ENCODE data around the gene TGFBRAP1.
"Not testable (repeated sequence)": the region's sequence is repeated elsewhere in the genome, so short reads cannot be mapped to it uniquely, and the experiment has no call there.

Gene TGFBRAP1

DNA sequence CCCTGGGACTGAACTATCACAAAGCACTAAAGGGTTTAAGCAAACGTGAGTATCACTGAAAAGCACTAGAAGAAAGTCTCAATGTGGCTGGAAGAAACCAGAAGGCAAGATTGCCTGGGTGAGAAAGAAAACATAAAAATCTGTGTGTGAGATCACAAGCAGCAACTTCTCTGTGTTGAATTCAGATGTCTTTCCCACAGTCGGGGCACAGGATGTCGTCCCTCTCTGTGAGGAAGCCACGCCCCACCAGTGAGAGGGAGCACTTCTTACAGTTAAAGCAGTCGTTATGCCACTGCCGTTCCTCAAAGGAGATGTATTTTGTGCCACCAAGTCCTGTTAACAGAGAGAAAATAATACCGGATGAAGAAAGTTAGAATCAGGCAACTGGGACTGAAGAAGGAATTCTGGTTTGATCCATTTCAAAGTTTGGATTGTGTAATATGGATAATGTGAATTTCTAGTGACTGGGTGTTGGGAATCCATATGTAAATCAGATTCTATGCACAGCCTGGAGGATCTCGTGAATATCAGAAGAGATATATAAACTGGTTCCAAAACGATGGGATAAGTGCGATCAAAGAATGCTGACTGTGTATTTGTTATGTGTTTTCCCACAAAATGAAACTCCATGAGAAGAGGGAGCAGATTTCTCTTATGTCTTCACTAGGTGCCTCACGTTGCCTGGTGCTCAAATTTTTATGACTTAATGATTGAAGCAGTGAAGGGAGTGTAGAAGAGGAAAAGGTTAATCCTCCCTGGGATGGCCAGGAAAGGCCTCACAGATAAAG, 31.8 kb upstream of the TGFBRAP1 start:
- peak; percentile 93 for DNase-seq (ENCODE audit: low read depth, low spot score)
- peak overlapping the region; percentile 49 for H3K4me3 ChIP-seq (ENCODE audit: low read length)

DNA sequence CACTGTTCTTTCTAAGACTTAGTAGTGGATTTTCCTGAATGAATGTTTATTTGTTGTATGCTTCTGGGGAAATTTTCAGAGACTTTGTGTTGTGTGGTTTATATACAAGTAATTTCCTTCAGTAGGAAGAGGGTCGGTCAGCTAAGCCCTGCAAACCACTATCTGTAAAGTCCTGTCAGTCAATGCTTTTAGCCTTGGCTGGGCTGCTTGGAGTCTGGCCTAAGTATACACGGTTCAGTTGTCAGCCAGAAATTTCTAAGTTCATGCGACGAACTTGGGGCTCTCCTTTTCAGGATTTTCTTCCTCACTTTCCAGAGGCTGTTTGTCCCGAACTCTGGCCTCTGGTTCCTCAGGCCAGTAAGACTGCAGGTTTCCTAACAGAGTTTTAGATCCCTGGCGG, 29.1 kb upstream of the TGFBRAP1 start:
- no peak overlapping the region for H3K4me3 ChIP-seq (ENCODE audit: low read length)
- no peak for DNase-seq (ENCODE audit: low read depth, low spot score)

DNA sequence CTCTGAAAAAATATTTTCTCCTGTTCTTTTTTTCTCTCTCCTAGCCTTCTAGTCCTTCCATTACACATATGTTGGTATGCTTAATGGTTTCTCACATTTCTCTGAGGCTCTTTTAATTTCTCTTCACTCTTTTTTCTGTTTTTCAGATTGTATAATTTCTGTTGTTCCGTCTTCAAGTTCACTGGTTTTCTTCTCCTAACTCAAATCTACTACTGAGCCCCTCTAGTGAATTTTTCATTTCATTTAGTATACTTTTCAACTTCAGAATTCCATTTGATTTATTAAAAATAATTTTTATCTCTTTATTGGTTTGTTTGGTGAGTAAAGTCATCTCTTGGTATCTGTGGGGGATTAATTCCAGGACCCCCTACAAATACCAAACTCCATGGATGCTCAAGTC, 27.6 kb upstream of the TGFBRAP1 start:
- H3K4me3 ChIP-seq (ENCODE audit: low read length): no peak overlapping the region
- no peak for DNase-seq (ENCODE audit: low read depth, low spot score)

DNA sequence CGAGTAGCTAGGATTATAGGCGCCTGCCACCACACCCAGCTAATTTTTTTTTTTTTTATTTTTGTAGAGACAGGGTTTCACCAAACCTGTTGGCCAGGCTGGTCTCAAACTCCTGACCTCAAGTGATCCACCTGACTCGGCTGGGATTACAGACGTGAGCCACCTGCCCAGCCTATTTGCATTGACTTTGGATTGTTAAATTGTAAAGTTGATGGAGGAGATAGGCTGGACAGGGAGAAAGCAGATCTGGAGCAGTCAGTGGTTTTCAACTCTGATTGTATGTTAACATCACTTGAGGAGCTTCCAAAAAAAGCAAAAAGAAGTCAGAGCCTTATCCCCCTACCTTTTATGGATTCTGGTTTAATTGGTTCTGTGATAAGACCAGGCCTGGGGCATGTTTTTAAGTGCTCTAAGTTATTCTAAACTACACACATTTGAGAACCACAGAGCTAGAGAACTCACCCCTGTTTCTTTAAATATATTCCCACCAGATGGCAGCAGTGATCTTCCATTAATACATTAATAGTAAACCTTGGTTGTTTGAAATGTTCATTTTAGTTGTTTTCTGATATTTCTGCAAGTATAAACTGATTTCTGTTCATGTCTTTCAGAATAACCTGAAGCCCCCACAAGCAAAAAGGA, 15.3 kb upstream of the TGFBRAP1 start:
- H3K4me3 ChIP-seq (ENCODE audit: low read length): no peak overlapping the region
- peak; percentile 53 for DNase-seq (ENCODE audit: low read depth, low spot score)

DNA sequence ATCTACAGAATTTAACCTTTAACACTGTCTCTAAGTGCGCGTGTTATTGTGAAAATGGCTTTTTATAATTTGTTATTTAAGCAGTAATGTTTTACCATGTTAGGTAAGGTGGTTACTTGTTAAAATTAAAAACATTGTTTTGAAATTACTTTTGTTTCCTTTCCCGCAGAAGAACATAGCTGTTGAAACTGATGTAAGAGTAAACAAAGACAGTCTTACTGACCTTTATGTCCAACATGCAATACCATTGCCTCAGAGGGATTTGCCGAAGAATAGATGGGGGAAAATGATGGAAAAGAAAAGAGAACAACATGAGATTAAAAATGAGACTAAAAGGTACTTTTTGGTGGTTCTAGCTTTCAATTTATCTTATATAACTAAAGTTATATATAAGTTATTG, 9.9 kb upstream of the TGFBRAP1 start:
- no peak for DNase-seq (ENCODE audit: low read depth, low spot score)
- no peak overlapping the region for H3K4me3 ChIP-seq (ENCODE audit: low read length)

DNA sequence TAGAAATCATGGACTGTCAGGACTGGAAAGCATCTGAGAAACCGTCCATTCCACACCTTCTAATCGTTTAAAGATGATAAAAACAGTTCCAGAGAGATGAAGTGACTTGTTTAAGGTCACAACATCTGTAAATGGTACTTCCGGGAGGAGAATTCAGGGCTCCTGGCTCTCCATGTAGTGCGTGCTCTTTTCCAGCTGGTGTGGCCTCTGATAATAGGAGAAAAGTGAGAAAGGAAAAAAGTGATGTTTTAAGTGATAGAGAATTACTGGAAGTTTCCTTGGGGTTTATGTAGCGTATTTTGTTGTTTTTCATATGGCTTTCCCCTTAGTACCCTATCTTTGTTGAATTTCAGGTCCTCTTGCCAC, 8.5 kb upstream of the TGFBRAP1 start:
- peak overlapping the region; percentile 81 for H3K4me3 ChIP-seq (ENCODE audit: low read length)
- no peak for DNase-seq (ENCODE audit: low read depth, low spot score)

DNA sequence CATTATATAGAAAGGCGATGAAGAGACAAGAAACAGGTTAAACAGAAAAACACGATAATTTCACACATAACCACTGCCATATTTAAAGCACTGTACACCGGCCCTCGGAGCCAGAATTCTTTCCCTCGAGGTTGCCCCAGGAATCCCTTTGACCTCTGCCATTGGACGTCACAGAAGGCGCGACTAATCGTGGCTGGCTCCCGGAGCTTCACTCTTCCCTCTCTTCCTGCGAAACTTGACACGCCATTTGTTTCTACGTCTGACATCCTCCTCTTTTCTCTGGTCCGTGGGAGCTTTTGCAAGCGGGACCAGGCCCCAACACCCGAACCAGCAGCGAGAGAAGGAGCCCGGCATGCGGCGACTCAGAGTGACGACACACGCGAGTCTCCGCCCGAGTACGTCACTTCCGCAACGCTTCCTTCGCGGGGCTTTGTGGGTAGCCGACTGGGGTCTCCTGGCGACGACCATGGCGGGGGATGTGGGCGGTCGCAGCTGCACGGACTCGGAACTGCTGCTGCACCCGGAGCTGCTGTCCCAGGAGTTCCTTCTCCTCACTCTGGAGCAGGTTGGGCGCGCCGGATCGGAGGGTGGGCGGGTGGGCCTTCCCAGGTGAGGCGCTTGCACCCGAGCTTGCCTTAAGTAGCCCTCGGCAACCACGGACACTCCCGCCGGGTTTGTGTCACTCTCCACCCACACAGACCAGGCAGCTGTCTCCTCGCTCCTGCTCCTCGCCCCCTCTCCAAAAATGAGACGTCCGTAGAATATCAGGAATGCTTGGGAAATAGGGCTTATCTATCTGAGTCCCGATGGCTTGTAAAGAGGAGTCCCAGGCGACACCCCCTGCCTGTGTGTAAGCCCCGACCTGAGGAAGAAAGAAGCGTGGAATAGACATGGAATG, 7.8 kb upstream of the TGFBRAP1 start, which contains the start of gene C2orf49:
Gene C2orf49 (plus strand): TSS at position 419 of the 898 bp plus-strand sequence. CDS start 48 bp downstream, at position 467.
- DNase-seq (ENCODE audit: low read depth, low spot score): peak; percentile 85
- peak within 1 kb of the TSS; percentile 81 for H3K4me3 ChIP-seq (ENCODE audit: low read length)

DNA sequence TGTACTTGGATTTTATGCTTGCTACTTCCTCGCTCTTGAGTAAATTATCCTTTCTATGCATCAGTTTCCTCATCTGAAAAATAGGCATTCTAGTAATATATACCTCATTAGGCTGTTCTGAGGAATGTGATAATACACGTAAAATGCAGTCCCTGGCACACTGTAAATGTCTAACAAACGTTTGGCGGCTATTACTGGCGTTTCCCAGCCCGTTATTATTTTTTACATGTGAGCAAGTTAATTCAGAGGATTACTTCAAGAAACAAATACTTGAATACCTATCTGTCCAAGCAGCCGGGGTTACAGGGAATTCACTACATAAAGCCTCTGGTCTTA, 7.2 kb upstream of the TGFBRAP1 start:
- DNase-seq (ENCODE audit: low read depth, low spot score): no peak
- peak overlapping the region; percentile 81 for H3K4me3 ChIP-seq (ENCODE audit: low read length)

DNA sequence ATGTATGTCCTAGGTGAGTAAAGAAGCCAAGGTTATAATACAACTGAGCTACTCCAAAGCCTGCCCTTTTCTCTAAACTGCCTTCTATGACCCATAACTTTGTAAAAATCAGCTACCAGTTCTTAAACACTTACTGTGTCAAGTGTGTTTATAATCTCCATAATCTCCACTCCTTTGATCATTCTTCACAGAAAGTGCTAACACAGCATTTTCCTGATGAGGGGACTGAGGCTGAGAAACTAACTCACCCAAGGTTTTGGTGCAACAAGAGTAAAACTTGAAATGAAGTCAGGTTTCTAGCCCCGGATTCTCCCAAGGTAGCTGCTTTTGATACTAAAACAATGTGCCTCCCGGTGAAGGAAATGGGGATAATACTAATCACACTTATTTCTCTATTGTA, 5.9 kb upstream of the TGFBRAP1 start:
- no peak overlapping the region for H3K4me3 ChIP-seq (ENCODE audit: low read length)
- no peak for DNase-seq (ENCODE audit: low read depth, low spot score)

DNA sequence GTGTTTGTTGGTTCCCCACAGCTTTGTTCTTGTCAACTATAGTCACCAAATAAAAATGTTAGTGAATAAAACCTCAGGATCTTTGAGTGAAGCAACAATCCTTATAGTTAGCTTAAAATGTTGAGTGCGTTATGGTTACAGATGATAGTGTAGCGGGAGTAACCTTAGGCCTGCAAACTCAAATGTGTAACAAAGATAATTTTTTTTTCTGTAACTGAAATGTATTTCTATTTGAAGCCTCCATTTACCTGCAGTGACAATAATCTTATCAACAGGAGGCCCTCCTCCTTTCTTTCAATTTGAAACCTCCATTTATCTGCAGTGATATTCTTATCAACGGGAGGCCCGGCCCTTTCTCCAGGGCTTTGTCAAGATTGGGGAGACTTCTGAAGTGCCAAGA, 4.7 kb upstream of the TGFBRAP1 start:
- no peak overlapping the region for H3K4me3 ChIP-seq (ENCODE audit: low read length)
- no peak for DNase-seq (ENCODE audit: low read depth, low spot score)

DNA sequence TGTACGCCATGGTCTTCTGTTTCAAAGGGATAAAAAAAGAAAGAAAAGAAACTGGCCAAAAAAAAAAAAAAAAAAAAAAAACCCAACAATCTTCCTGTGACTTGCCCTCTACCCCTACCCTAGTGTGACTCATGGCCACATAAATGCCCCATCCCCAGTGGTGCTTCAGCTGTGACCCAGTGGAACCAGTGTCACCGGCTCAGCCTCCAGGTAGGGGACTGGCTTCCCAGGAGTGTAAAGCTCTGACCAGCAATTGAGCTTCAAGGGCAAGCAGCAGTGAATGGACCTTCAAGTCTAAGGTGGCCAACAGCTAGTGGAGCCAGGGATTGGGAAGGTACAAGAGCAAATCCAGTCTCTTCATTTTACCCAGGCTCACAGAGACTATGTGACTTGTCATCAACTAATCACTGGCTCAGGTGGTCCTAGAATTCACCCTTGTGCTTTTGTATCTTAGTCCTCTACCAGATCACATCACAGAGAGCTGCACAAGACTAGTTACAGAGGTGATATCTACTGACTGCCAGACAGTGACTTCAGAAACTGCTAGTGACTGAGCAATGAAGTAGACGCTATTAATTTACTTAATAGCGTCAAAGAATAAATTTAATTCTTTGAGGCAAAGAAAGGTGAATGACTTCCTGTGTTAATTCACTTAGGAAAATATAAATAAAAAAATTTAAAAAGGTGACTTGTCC, 1.3 kb upstream of the TGFBRAP1 start:
- DNase-seq (ENCODE audit: low read depth, low spot score): no peak
- peak overlapping the region; percentile 64 for H3K4me3 ChIP-seq (ENCODE audit: low read length)

DNA sequence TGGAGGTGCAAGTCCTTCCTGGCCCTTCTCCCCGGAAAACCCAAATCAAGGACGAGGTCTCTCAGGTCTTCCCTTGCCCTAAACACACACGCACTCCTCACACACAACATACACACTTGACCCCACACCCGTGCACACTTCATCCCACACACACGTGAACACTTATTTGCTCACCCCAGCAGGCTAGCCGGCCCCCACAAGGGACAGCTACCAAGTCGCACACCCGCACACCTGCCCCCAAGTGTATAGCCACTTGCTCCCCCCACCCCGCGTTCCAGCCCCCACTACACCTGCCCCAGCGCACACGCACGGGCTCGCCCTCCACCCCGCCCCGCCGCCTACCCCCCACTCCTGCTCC, 359 bp downstream of the TGFBRAP1 start:
- H3K4me3 ChIP-seq (ENCODE audit: low read length): peak overlapping the region; percentile 93
- no peak for DNase-seq (ENCODE audit: low read depth, low spot score)

DNA sequence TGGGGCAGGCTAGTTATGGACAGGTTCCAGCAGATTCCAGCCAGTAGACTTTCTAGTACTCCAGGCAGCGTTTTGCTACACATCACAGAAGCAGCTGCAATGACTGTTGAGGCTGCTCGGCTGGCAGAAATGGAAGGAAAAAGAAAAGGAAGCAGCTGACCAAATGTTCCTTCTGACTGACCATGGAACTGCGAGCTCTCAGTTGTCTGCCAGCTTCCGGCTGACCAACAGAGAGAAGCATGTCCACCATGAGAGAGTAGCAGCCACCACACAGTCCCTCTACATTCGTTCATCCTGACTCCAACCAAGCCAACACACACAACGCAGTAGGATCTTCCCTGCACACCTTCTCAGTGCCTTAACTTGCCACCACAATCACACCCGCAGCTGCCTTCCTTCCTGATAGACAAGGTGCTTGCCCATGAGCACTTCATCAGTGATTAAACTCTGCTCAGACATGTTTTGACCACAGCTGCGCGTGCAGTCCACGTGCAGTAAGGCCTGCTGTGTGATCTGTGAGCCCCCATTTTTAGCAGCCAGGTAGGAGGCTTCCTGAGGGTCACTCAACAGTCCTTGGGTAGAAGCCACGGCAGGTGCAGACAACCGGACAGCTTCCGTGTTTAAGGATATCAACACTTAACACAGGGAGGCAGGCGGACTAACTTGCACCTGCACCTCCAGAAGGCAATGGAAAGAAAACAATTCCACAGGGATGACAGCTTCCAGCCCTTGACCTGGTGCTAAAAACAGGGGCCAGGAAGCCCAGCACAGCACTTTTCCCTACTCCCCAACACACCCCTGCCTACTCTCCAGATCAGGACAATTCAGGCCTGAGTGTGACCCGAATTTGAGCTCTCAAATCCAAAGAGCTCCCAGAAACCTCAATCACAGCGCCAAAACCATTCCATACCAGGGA, 996 bp downstream of the TGFBRAP1 start:
- peak; percentile 47 for DNase-seq (ENCODE audit: low read depth, low spot score)
- H3K4me3 ChIP-seq (ENCODE audit: low read length): peak overlapping the region; percentile 93

DNA sequence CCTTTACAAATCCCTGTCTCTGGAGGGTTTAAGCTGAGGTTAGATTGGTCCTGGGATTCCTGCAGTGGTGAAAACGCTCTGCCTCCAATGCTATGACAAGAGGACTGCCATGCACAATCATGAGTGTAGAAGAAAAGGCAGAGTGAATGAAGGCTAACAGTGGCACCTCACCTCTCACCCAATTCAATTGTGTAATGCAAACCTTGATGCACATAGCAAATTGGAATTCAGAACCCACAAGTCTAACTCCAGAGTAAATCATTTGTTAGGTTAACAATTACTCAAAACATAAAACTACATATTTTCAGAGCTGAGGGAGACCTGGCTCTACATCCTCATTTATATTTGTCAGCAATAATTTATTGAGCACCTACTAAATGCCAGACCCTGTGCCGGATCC, 1.8 kb downstream of the TGFBRAP1 start:
- H3K4me3 ChIP-seq (ENCODE audit: low read length): no peak overlapping the region
- DNase-seq (ENCODE audit: low read depth, low spot score): no peak

DNA sequence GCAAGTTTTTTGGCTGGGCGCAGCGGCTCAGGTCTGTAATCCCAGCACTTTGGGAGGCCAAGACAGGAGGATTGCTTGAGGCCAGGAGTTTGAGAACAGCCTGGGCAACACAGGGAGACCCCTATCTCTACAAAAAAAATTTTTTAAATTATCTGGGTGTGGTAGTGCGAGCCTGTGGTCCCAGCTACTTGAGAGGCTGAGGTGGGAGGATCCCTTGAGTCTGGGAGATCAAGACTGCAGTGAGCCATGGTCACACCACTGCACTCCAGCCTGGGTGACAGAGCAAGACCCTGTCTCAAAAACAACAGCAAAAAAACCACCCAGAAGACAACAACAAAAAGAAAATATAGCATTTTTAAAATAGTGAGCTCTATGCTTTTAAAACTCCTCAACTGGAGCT, 2.3 kb downstream of the TGFBRAP1 start:
- H3K4me3 ChIP-seq (ENCODE audit: low read length); DNase-seq (ENCODE audit: low read depth, low spot score): not testable (repeated sequence)

DNA sequence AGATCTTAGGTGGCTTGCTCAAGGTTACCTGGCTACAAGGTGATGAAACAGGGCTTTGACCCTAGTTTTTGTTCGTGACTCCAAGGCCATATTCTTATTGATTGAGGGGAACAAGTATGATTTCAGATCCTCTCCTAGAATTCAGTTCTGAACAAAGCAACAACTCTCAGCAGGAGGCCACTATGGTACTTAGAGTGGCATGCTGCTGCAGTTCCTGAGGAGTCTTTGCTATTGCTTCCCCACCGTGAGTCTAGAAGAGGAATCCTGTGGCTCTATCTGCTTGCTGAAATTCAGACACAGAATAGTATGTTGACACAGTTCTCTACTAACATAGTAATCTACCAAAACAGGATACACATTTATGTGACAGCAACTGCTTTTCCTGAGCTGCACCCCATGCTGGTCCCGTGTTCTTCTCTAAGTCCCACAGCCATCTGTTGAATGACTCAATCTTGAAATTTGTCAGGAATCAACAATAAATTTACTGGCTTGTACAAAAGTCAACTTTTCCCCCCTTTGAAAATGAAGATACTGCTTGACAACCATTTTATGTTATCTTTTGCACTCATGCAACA, 4.1 kb downstream of the TGFBRAP1 start:
- DNase-seq (ENCODE audit: low read depth, low spot score): no peak
- H3K4me3 ChIP-seq (ENCODE audit: low read length): no peak overlapping the region

DNA sequence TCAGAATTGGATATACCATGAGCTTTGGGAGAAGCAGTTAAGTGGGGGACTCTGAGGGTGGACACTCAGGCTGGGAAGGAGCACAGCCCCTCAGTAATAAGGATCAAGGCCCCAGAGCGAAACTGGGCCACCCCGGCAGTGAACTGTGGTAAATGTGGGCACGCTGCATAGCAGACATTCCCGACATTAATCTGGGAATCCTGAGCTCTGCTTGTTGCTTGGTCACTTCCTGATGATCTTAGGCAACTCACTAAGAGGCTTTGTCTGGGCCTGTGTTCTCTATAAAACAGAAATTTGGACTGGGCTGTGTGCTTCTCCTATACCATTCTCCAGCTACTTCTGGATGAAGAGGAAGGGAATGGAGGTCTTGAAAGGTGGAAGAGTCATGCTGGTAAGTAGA, 4.8 kb downstream of the TGFBRAP1 start:
- no peak for DNase-seq (ENCODE audit: low read depth, low spot score)
- H3K4me3 ChIP-seq (ENCODE audit: low read length): no peak overlapping the region

DNA sequence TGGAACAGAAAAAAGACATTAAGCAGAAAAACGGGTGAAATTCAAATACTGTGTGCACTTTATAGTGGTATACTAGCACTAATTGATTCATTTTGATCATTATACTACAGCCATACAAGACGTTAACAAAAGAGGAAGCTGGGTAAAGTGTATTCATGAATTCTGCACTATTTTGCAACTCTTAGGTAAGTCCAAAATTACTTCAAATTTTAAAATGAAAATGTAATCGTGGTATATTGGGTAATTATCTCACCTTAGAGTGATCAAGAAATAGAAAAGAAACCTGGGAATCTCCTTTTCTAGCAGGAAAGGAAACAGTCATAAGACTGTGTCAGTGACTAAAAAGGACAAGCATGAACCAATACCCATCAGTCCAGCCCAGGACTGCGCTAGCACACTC, 5.4 kb downstream of the TGFBRAP1 start:
- H3K4me3 ChIP-seq (ENCODE audit: low read length): no peak overlapping the region
- no peak for DNase-seq (ENCODE audit: low read depth, low spot score)
